Measurements from ENCODE around the gene RHO.

The RHO gene

GRCh38 chr3:129557548-129557894 is 29.1 kb downstream of the RHO start:
- H2AFZ ChIP-seq (ENCODE audit: low read depth, low read length, severe bottlenecking) = no peak overlapping the region
- no peaks in the 10 kb centered on the region for H3F3A ChIP-seq (ENCODE audit: insufficient read depth)
- no peaks in the 10 kb centered on the region for H4K20me1 ChIP-seq (ENCODE audit: low read depth, low read length)
- no peak overlapping the region for H3K9ac ChIP-seq (ENCODE audit: low read length)
- H3K4me2 ChIP-seq (ENCODE audit: low read depth, low read length, poor library complexity, severe bottlenecking) = no peak overlapping the region
- H3K36me3 ChIP-seq (ENCODE audit: low read length) = no peaks in the 10 kb centered on the region
- H3K79me2 ChIP-seq (ENCODE audit: insufficient read depth, low read length) = no peaks in the 10 kb centered on the region
- no peaks in the 10 kb centered on the region for H3K27me3 ChIP-seq (ENCODE audit: low read length)
- no peaks in the 10 kb centered on the region for H3K9me2 ChIP-seq (replicated peaks; ENCODE audit: insufficient read depth, low read length)
- no peak overlapping the region for H3K27ac ChIP-seq (ENCODE audit: low read depth, low read length)
- no peak overlapping the region for H3K4me3 ChIP-seq (ENCODE audit: insufficient read depth, low read length, poor library complexity, severe bottlenecking)
- TF ChIP-seq EZH2phosphoT487 (conservative IDR thresholded peaks at IDR 0.05; ENCODE audit: low read length) (no peak), CTCF (IDR thresholded peaks at IDR 0.05; ENCODE audit: insufficient read depth, low read length, poor library complexity, severe bottlenecking) (no peak)
- no peaks in the 10 kb centered on the region for H3K9me3 ChIP-seq (ENCODE audit: insufficient read depth, low read length)

- no peak overlapping the region for H2AFZ ChIP-seq (ENCODE audit: low read depth, low read length, severe bottlenecking)
- H3K9me2 ChIP-seq (replicated peaks; ENCODE audit: insufficient read depth, low read length) = no peaks in the 10 kb centered on the region
- H3K9me3 ChIP-seq (ENCODE audit: insufficient read depth, low read length) = no peaks in the 10 kb centered on the region
- no peak overlapping the region for H3K4me2 ChIP-seq (ENCODE audit: low read depth, low read length, poor library complexity, severe bottlenecking)
- no peaks in the 10 kb centered on the region for H3K79me2 ChIP-seq (ENCODE audit: insufficient read depth, low read length)
- H3K9ac ChIP-seq (ENCODE audit: low read length) = no peak overlapping the region
- H3K27ac ChIP-seq (ENCODE audit: low read depth, low read length) = no peak overlapping the region
- H3F3A ChIP-seq (ENCODE audit: insufficient read depth) = no peaks in the 10 kb centered on the region
- no peak for TF ChIP-seq CTCF (IDR thresholded peaks at IDR 0.05; ENCODE audit: insufficient read depth, low read length, poor library complexity, severe bottlenecking)
- TF ChIP-seq EZH2phosphoT487 (conservative IDR thresholded peaks at IDR 0.05; ENCODE audit: low read length) = no peak
- no peaks in the 10 kb centered on the region for H4K20me1 ChIP-seq (ENCODE audit: low read depth, low read length)
- no peaks in the 10 kb centered on the region for H3K27me3 ChIP-seq (ENCODE audit: low read length)
- H3K36me3 ChIP-seq (ENCODE audit: low read length) = no peaks in the 10 kb centered on the region
- no peak overlapping the region for H3K4me3 ChIP-seq (ENCODE audit: insufficient read depth, low read length, poor library complexity, severe bottlenecking)
Measured at GRCh38 chr3:129558081-129558771, 29.8 kb downstream of the RHO start.

GRCh38 chr3:129558772-129559564 is 30.5 kb downstream of the RHO start:
- H3K27ac ChIP-seq (ENCODE audit: low read depth, low read length) = no peak overlapping the region
- no peak for TF ChIP-seq EZH2phosphoT487 (conservative IDR thresholded peaks at IDR 0.05; ENCODE audit: low read length)
- no peak for TF ChIP-seq CTCF (IDR thresholded peaks at IDR 0.05; ENCODE audit: insufficient read depth, low read length, poor library complexity, severe bottlenecking)
- no peaks in the 10 kb centered on the region for H3K9me2 ChIP-seq (replicated peaks; ENCODE audit: insufficient read depth, low read length)
- no peaks in the 10 kb centered on the region for H3F3A ChIP-seq (ENCODE audit: insufficient read depth)
- H2AFZ ChIP-seq (ENCODE audit: low read depth, low read length, severe bottlenecking) = no peak overlapping the region
- no peaks in the 10 kb centered on the region for H3K36me3 ChIP-seq (ENCODE audit: low read length)
- H3K9ac ChIP-seq (ENCODE audit: low read length) = no peak overlapping the region
- H3K9me3 ChIP-seq (ENCODE audit: insufficient read depth, low read length) = no peaks in the 10 kb centered on the region
- H3K4me3 ChIP-seq (ENCODE audit: insufficient read depth, low read length, poor library complexity, severe bottlenecking) = no peak overlapping the region
- no peak overlapping the region for H3K4me2 ChIP-seq (ENCODE audit: low read depth, low read length, poor library complexity, severe bottlenecking)
- H3K79me2 ChIP-seq (ENCODE audit: insufficient read depth, low read length) = no peaks in the 10 kb centered on the region
- H4K20me1 ChIP-seq (ENCODE audit: low read depth, low read length) = no peaks in the 10 kb centered on the region
- H3K27me3 ChIP-seq (ENCODE audit: low read length) = no peaks in the 10 kb centered on the region
